ENCODE results near the gene JARID2. TPM values are rescaled to one million over a fixed set of nuclear protein-coding genes. Genes with fewer than 3 reads are reported as not detected.

The JARID2 gene
- total and polyA plus RNA-seq, 8 donors, result 2.4 to 6.7 (median 3.7) TPM

DNA sequence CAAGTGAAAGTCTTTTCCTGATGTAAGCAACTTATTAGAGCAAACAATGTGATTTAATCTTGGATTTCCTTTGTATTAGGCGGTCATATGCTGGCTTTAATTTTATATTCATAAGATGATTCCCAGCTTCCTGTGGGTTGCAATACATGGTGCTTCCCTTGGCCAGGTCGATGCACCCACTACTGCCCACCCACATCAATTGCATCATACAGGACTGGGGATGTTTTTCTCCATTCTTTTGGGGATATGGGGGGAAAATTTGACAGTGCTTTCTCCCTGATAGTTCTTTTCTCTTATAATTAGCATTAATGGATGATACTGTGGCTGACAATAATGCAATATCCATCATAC, 187.6 kb downstream of the JARID2 start:
- Histone ChIP-seq H3K36me3 (no peaks in the 10 kb centered on the region), H3K27ac (no peak overlapping the region), H3K4me3 (no peak overlapping the region), H3K4me1 (peaks cover 0 to 9% (median 0%) of the 10 kb centered on the region in 3 donors), H3K9me3 (no peaks in the 10 kb centered on the region), H3K27me3 (no peaks in the 10 kb centered on the region)
- DNase-seq (no peak), FAIRE-seq (no peak), ATAC-seq (no peak)
- intact Hi-C loops (cut with DNase I), result no loop called here
- TF ChIP-seq, protein P1, sequence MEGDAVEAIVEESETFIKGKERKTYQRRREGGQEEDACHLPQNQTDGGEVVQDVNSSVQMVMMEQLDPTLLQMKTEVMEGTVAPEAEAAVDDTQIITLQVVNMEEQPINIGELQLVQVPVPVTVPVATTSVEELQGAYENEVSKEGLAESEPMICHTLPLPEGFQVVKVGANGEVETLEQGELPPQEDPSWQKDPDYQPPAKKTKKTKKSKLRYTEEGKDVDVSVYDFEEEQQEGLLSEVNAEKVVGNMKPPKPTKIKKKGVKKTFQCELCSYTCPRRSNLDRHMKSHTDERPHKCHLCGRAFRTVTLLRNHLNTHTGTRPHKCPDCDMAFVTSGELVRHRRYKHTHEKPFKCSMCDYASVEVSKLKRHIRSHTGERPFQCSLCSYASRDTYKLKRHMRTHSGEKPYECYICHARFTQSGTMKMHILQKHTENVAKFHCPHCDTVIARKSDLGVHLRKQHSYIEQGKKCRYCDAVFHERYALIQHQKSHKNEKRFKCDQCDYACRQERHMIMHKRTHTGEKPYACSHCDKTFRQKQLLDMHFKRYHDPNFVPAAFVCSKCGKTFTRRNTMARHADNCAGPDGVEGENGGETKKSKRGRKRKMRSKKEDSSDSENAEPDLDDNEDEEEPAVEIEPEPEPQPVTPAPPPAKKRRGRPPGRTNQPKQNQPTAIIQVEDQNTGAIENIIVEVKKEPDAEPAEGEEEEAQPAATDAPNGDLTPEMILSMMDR (IDR thresholded peaks at IDR 0.05), result no peak
- WGBS, 2 donors, result 72 to 77% methylated on average over 2 of the region's 2 CpGs

DNA sequence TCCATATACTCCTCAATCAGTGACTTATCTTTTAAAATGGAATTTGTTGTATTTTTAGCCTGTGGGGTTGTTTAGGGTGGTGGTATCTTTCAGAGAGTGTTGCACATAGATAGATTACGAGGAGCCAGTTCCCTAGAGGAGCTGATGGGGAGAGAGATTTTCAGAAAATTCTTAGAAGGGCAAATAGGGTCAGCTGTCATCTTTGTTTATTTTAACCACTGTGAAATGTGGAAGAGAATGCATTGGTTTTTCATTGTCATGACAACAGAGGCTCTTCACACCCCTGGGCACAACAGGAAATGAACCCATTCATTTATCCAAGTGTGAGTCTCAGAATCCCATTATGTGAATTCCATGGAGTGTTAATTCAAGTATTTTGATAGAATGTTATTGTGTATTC, 188.4 kb downstream of the JARID2 start:
- no peak for ATAC-seq
- DNase-seq, result no peak
- Histone ChIP-seq H3K27me3 (no peaks in the 10 kb centered on the region), H3K4me1 (peaks cover 0 to 11% (median under 1%) of the 10 kb centered on the region in 3 donors), H3K9me3 (no peaks in the 10 kb centered on the region), H3K36me3 (no peaks in the 10 kb centered on the region), H3K4me3 (no peak overlapping the region), H3K27ac (no peak overlapping the region)
- TF ChIP-seq, protein P1 (IDR thresholded peaks at IDR 0.05), result no peak
- WGBS, 2 donors, result 86 to 93% methylated on average over 1 of the region's 1 CpG
- intact Hi-C loops (cut with DNase I), result no loop called here
- FAIRE-seq, result no peak

DNA sequence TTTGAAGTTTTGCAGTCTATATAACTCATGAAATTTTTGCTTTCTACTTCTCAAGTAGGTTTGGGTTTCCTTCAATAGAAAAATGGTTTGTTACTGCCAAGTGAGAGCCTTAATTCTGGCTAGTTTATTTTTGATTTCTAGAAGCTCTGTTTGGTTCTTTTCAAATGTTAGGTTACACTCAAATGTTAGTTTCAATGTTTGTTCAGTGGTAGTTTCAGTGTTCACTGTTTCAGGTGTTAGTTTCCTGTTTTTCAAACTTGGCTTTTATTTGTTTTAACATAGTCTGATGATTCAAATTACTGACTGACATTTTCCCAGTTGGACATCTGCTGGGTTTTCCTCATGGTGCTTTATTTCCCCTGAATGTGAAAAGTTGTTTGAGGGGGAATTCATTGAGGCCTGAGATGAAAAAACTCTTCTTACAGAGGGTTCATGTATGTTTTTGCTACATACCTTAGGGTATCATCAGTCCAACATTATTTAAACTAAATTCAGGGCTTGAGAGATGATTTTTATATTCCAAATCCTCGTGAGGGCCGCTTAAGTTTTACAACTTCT, 189.0 kb downstream of the JARID2 start:
- H3K4me3 ChIP-seq, result no peak overlapping the region
- ATAC-seq (no peak), DNase-seq (no peak), FAIRE-seq (no peak)
- TF ChIP-seq, protein P1 (IDR thresholded peaks at IDR 0.05), result no peak
- no peak overlapping the region for H3K27ac ChIP-seq
- WGBS, 2 donors, result 97% methylated on average over 2 of the region's 2 CpGs
- H3K27me3 ChIP-seq, result no peaks in the 10 kb centered on the region
- intact Hi-C loops (cut with DNase I), result no loop called here
- no peaks in the 10 kb centered on the region for H3K36me3 ChIP-seq
- peaks cover 0 to 13% (median 3%) of the 10 kb centered on the region in 3 donors for H3K4me1 ChIP-seq
- no peaks in the 10 kb centered on the region for H3K9me3 ChIP-seq

DNA sequence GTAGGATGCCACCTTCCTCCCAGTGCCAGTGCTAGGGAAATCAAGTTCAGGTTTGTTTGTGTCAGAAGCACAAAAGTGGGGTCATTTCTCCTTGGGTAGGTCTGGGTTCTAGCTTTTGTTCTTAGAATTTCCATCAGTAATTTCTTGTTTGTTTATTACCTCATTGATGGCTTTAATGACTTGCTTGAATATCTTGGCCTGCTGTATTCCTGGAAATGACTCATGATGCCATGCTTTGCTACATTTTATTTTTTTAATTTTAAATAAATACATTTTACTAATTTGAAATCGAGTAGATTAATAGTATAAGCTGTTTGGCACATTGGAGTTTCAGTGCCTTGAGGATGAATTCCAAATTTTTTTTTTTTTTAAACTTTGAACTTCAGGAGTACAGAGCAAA, 189.6 kb downstream of the JARID2 start:
- H3K4me3 ChIP-seq, result no peak overlapping the region
- no peak overlapping the region for H3K27ac ChIP-seq
- H3K9me3 ChIP-seq, result no peaks in the 10 kb centered on the region
- DNase-seq (no peak), FAIRE-seq (no peak), ATAC-seq (no peak)
- H3K27me3 ChIP-seq, result no peaks in the 10 kb centered on the region
- TF ChIP-seq, protein P1 (IDR thresholded peaks at IDR 0.05), result no peak
- H3K36me3 ChIP-seq, result no peaks in the 10 kb centered on the region
- peaks cover 0 to 13% (median 3%) of the 10 kb centered on the region in 3 donors for H3K4me1 ChIP-seq
- intact Hi-C loops (cut with DNase I), result no loop called here
- 74 to 84% methylated on average over 1 of the region's 1 CpG for WGBS, 2 donors

DNA sequence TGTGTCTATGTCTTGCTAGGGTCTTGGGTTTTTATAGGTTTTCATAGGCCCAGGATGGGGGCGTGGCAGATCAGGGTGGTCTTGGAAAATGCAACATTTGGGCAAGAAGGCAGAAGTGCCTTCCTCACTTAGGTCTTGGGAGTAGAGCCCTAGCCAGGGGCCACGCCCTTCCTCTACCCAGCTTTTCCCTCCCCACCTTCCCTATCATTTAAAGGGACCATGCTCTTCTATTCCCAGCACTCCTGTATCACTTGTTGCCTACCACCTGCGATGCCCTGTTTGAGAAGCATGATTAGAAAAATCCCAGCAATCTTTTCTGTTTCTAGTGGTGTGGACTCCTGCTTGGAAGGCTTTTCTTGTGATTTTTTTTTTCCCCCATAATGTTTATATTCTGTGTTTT, 190.6 kb downstream of the JARID2 start:
- no peaks in the 10 kb centered on the region for H3K9me3 ChIP-seq
- H3K36me3 ChIP-seq, result no peaks in the 10 kb centered on the region
- no peak overlapping the region for H3K4me3 ChIP-seq
- ATAC-seq (no peak), FAIRE-seq (no peak), DNase-seq (no peak)
- H3K4me1 ChIP-seq, result peaks cover 0 to 17% (median 3%) of the 10 kb centered on the region in 3 donors
- WGBS, 2 donors, result 90 to 98% methylated on average over 3 of the region's 3 CpGs
- no peak overlapping the region for H3K27ac ChIP-seq
- TF ChIP-seq, protein P1 (IDR thresholded peaks at IDR 0.05), result no peak
- intact Hi-C loops (cut with DNase I), result no loop called here
- no peaks in the 10 kb centered on the region for H3K27me3 ChIP-seq

All from pancreas (tissue), 10 donors.